Nephron progenitor cell (in vitro differentiated cells): Measurements from ENCODE around the gene ARHGEF12.

ENCODE experiments used
- DNase-seq: peaks from one replicate; pipeline ENCODE4 v3.0.0; 2021
- H3K27ac Mint-ChIP-seq: 2 replicates; pipeline ENCODE4 v1.8.0; 2021; ENCODE audit warnings: mild to moderate bottlenecking, moderate library complexity, mixed read lengths
- H3K27me3 Mint-ChIP-seq: 2 replicates; pipeline ENCODE4 v1.8.0; 2021; ENCODE audit warnings: mild to moderate bottlenecking, low read depth, mixed read lengths; ENCODE audit not compliant: poor library complexity
- H3K36me3 Mint-ChIP-seq: 2 replicates; pipeline ENCODE4 v1.8.0; 2021; ENCODE audit warnings: low read depth, mixed read lengths
- H3K4me1 Mint-ChIP-seq: 2 replicates; pipeline ENCODE4 v1.8.0; 2021; ENCODE audit warnings: mixed read lengths
- H3K4me3 Mint-ChIP-seq: 2 replicates; pipeline ENCODE4 v1.8.0; 2021; ENCODE audit warnings: mild to moderate bottlenecking, moderate library complexity, mixed read lengths
- H3K9me3 Mint-ChIP-seq: 2 replicates; pipeline ENCODE4 v1.8.0; 2021; ENCODE audit warnings: mild to moderate bottlenecking, moderate library complexity, mixed read lengths
- CTCF ChIP-seq: fragments of 200-600 bp; sonication (generic); IDR thresholded peaks from 2 replicates; pipeline ENCODE4 v1.5.0; 2021; ENCODE audit warnings: antibody characterized with exemption

ARHGEF12 gene

GRCh38 chr11:120404495-120404894 lies 68.3 kb downstream of the ARHGEF12 start:
- Mint-ChIP-seq H3K9me3 (no peaks in the 10 kb centered on the region), H3K4me3 (no peak overlapping the region), H3K27me3 (no peaks in the 10 kb centered on the region), H3K36me3 (no peaks in the 10 kb centered on the region), H3K27ac (no peak overlapping the region), H3K4me1 (peaks cover 32% of the 10 kb centered on the region)
- no peak for TF ChIP-seq CTCF
- no peak for DNase-seq

- DNase-seq = no peak
- no peak for TF ChIP-seq CTCF
- peaks cover 3% of the 10 kb centered on the region for H3K4me1 Mint-ChIP-seq
- no peaks in the 10 kb centered on the region for H3K9me3 Mint-ChIP-seq
- no peak overlapping the region for H3K27ac Mint-ChIP-seq
- no peaks in the 10 kb centered on the region for H3K27me3 Mint-ChIP-seq
- peaks cover 11% of the 10 kb centered on the region for H3K36me3 Mint-ChIP-seq
- no peak overlapping the region for H3K4me3 Mint-ChIP-seq
These were observed 73.4 kb downstream of the ARHGEF12 start for GRCh38 chr11:120409655-120410054.

GRCh38 chr11:120410622-120411380 lies 74.6 kb downstream of the ARHGEF12 start:
- Mint-ChIP-seq H3K9me3 (no peaks in the 10 kb centered on the region), H3K27me3 (no peaks in the 10 kb centered on the region), H3K4me1 (no peaks in the 10 kb centered on the region), H3K36me3 (peaks cover 11% of the 10 kb centered on the region), H3K4me3 (no peak overlapping the region), H3K27ac (no peak overlapping the region)
- DNase-seq = no peak
- no peak for TF ChIP-seq CTCF

GRCh38 chr11:120413480-120413879 lies 77.3 kb downstream of the ARHGEF12 start:
- Mint-ChIP-seq H3K27ac (no peak overlapping the region), H3K36me3 (peaks cover 18% of the 10 kb centered on the region), H3K27me3 (no peaks in the 10 kb centered on the region), H3K4me3 (no peak overlapping the region), H3K9me3 (no peaks in the 10 kb centered on the region), H3K4me1 (no peaks in the 10 kb centered on the region)
- no peak for DNase-seq
- TF ChIP-seq CTCF = no peak

GRCh38 chr11:120420572-120420971 lies 84.4 kb downstream of the ARHGEF12 start:
- no peak for DNase-seq
- H3K9me3 Mint-ChIP-seq = no peaks in the 10 kb centered on the region
- H3K27ac Mint-ChIP-seq = no peak overlapping the region
- no peak for TF ChIP-seq CTCF
- H3K4me3 Mint-ChIP-seq = no peak overlapping the region
- no peaks in the 10 kb centered on the region for H3K27me3 Mint-ChIP-seq
- peaks cover 12% of the 10 kb centered on the region for H3K4me1 Mint-ChIP-seq
- H3K36me3 Mint-ChIP-seq = peaks cover 27% of the 10 kb centered on the region
